WTC11 (cell line): ENCODE measurements around the gene PRAC2. TPM values are rescaled to one million over a fixed set of nuclear protein-coding genes. Genes with fewer than 3 reads are reported as not detected.

Experiments
- ATAC-seq: fragments of 200-7000 bp; cut with Tn5 transposase; 2 replicates; pipeline ENCODE4 v1.10.0; 2021; ENCODE audit warnings: mild to moderate bottlenecking, moderate library complexity
- CTCF ChIA-PET: fragments of 300-600 bp; sonication (Branson Sonifier 250); formaldehyde crosslinking; loops from one replicate; lab custom pipeline; 2021; ENCODE audit warnings: antibody characterized with exemption; lab: Charles Lee
- POLR2A ChIA-PET: fragments of 350-600 bp; sonication (Branson Sonifier 250); formaldehyde crosslinking; loops from one replicate; lab custom pipeline; 2021; ENCODE audit warnings: antibody characterized with exemption; lab: Charles Lee
- DNase-seq: peaks from one replicate; pipeline ENCODE4 v3.0.0; 2021; ENCODE audit warnings: low spot score
- H3K27ac Mint-ChIP-seq: 2 replicates; pipeline ENCODE4 v1.8.0; 2021; ENCODE audit warnings: mixed read lengths
- H3K27me3 Mint-ChIP-seq: 2 replicates; pipeline ENCODE4 v1.8.0; 2021; ENCODE audit warnings: low read depth, mild to moderate bottlenecking, moderate library complexity, mixed read lengths
- H3K36me3 Mint-ChIP-seq: 2 replicates; pipeline ENCODE4 v1.8.0; 2021; ENCODE audit warnings: mixed read lengths
- H3K4me1 Mint-ChIP-seq: 2 replicates; pipeline ENCODE4 v1.8.0; 2022; ENCODE audit warnings: mixed read lengths
- H3K4me3 Mint-ChIP-seq: 2 replicates; pipeline ENCODE4 v1.8.0; 2021; ENCODE audit warnings: mild to moderate bottlenecking, moderate library complexity, mixed read lengths
- H3K9me3 Mint-ChIP-seq: 2 replicates; pipeline ENCODE4 v1.8.0; 2021; ENCODE audit warnings: mixed read lengths
- ARID4B ChIP-seq: sonication (generic); formaldehyde crosslinking; IDR thresholded peaks from 2 replicates; pipeline ENCODE4 v1.8.0; 2023; ENCODE audit warnings: missing genetic modification reagents, mild to moderate bottlenecking, borderline replicate concordance
- FOXP1 ChIP-seq: sonication (generic); formaldehyde crosslinking; IDR thresholded peaks from 2 replicates; pipeline ENCODE4 v1.8.0; 2022; ENCODE audit warnings: missing genetic modification reagents, mild to moderate bottlenecking, moderate library complexity, borderline replicate concordance
- MXD4 ChIP-seq: fragments of 250-450 bp; sonication (Bioruptor Pico); IDR thresholded peaks from 2 replicates; pipeline ENCODE4 v1.8.0; 2021; ENCODE audit warnings: mild to moderate bottlenecking, moderate library complexity, borderline replicate concordance
- PRDM15 ChIP-seq: sonication (generic); formaldehyde crosslinking; IDR thresholded peaks from 2 replicates; pipeline ENCODE4 v1.8.0; 2022; ENCODE audit warnings: missing genetic modification reagents
- RELA ChIP-seq: sonication (generic); formaldehyde crosslinking; IDR thresholded peaks from 2 replicates; pipeline ENCODE4 v1.8.1; 2022; ENCODE audit warnings: missing genetic modification reagents, mild to moderate bottlenecking, borderline replicate concordance
- STAT6 ChIP-seq: sonication (generic); formaldehyde crosslinking; conservative IDR thresholded peaks from 2 replicates; pipeline ENCODE4 v1.8.1; 2023; ENCODE audit warnings: mild to moderate bottlenecking, low read depth, missing genetic modification reagents, moderate library complexity
- TEAD4 ChIP-seq: sonication (generic); formaldehyde crosslinking; IDR thresholded peaks from 2 replicates; pipeline ENCODE4 v1.8.0; 2022; ENCODE audit warnings: mild to moderate bottlenecking, missing genetic modification reagents
- USF1 ChIP-seq: sonication (generic); formaldehyde crosslinking; IDR thresholded peaks from 2 replicates; pipeline ENCODE4 v1.8.0; 2022; ENCODE audit warnings: mild to moderate bottlenecking, missing genetic modification reagents
- ZMAT4 ChIP-seq: fragments of 250-450 bp; sonication (Bioruptor Pico); IDR thresholded peaks from 2 replicates; pipeline ENCODE4 v1.9.0; 2021; ENCODE audit warnings: mild to moderate bottlenecking
- ZNF423 ChIP-seq: fragments of 250-450 bp; sonication (Bioruptor Pico); IDR thresholded peaks from 2 replicates; pipeline ENCODE4 v2.1.2; 2022; ENCODE audit warnings: mild to moderate bottlenecking, moderate library complexity
- total RNA-seq: library from RNA; stranded (reverse); gene quantifications from 3 replicates; pipeline ENCODE4 v1.2.3, GENCODE V29; 2021

Gene PRAC2
- total RNA-seq, 1 experiment from 2014 or later = 22.3 TPM

GRCh38 chr17:48752399-48753288 lies 29.7 kb downstream of the PRAC2 start:
- 0 out of 2 replicates have a peak, but pooled peaks cover 4% of the 10 kb centered on the region for H3K36me3 Mint-ChIP-seq
- no peak overlapping the region for H3K27ac Mint-ChIP-seq
- peaks cover 28% of the 10 kb centered on the region for H3K4me1 Mint-ChIP-seq
- peak overlapping the region; percentile 12 for H3K4me3 Mint-ChIP-seq
- ChIA-PET POLR2A (no interaction called here), CTCF (interaction anchor here (1.0 to 3.9 kb wide), 6 partner anchors 28 to 116 kb away, joined by 3 to 25 read pairs (median 6); partner anchors contain the start of gene PRAC2)
- TF ChIP-seq ARID4B (no peak), USF1 (CRISPR knock-in tag) (no peak), PRDM15 (no peak), ZMAT4 (CRISPR knock-in tag) (no peak), MXD4 (no peak)
- no peak for DNase-seq
- H3K9me3 Mint-ChIP-seq = no peaks in the 10 kb centered on the region
- no peak for ATAC-seq
- H3K27me3 Mint-ChIP-seq = peaks cover 100% of the 10 kb centered on the region

GRCh38 chr17:48753794-48754499 lies 31.0 kb downstream of the PRAC2 start:
- peaks cover 28% of the 10 kb centered on the region for H3K4me1 Mint-ChIP-seq
- no peaks in the 10 kb centered on the region for H3K9me3 Mint-ChIP-seq
- H3K36me3 Mint-ChIP-seq = 0 out of 2 replicates have a peak, but pooled peaks cover 4% of the 10 kb centered on the region
- CTCF ChIA-PET = interaction anchor here (0.6 to 3.9 kb wide), 6 partner anchors 30 to 125 kb away, joined by 3 to 25 read pairs (median 7); partner anchors contain the start of gene PRAC2
- peaks cover 99% of the 10 kb centered on the region for H3K27me3 Mint-ChIP-seq
- POLR2A ChIA-PET = no interaction called here
- no peak overlapping the region for H3K27ac Mint-ChIP-seq
- no peak for ATAC-seq
- DNase-seq = no peak
- H3K4me3 Mint-ChIP-seq = peak overlapping the region; percentile 27; the same call in 1 of the 2 replicates
- no peak for TF ChIP-seq TEAD4
- TF ChIP-seq RELA (CRISPR knock-in tag) = no peak
- TF ChIP-seq STAT6 (CRISPR knock-in tag) = no peak
- TF ChIP-seq FOXP1 (CRISPR knock-in tag) = no peak
- no peak for TF ChIP-seq ARID4B
- no peak for TF ChIP-seq ZNF423 (CRISPR knock-in tag)
